Measurements from ENCODE around the gene MRM3. TPM values are rescaled to one million over a fixed set of nuclear protein-coding genes. Genes with fewer than 3 reads are reported as not detected.
A peak's percentile ranks its signal among the peaks of the same experiment; 100 is the strongest.
"Not testable (repeated sequence)": the region's sequence is repeated elsewhere in the genome, so short reads cannot be mapped to it uniquely, and the experiment has no call there.

The MRM3 gene
- total and polyA plus RNA-seq, 10 donors = 13.5 to 23.1 (median 17.1) TPM

- intact Hi-C loops (cut with DNase I; ENCODE audit: low total_unique reads) = no loop called here
- peak; percentile 86 for DNase-seq
- 19 to 48% (median 24%) methylated on average over 30 to 43 of the region's 43 CpGs for WGBS, 5 donors
Observed at GRCh38 chr17:752620-753219, 29.4 kb upstream of the MRM3 start.

GRCh38 chr17:753418-753817, 28.7 kb upstream of the MRM3 start:
- WGBS, 5 donors = 81 to 87% (median 86%) methylated on average over 13 of the region's 13 CpGs
- Histone ChIP-seq H3K9me3 (no peaks in the 10 kb centered on the region), H3K27ac (no peak overlapping the region), H3K27me3 (replicated peaks in 1 of 7) (no peaks in the 10 kb centered on the region), H3K36me3 (peaks cover 0 to 23% (median 15%) of the 10 kb centered on the region in 6 donors), H3K4me3 (no peak overlapping the region), H3K4me1 (peaks cover 11 to 31% (median 24%) of the 10 kb centered on the region in 6 donors)
- intact Hi-C loops (cut with DNase I; ENCODE audit: low total_unique reads) = no loop called here
- TF ChIP-seq, protein P1, sequence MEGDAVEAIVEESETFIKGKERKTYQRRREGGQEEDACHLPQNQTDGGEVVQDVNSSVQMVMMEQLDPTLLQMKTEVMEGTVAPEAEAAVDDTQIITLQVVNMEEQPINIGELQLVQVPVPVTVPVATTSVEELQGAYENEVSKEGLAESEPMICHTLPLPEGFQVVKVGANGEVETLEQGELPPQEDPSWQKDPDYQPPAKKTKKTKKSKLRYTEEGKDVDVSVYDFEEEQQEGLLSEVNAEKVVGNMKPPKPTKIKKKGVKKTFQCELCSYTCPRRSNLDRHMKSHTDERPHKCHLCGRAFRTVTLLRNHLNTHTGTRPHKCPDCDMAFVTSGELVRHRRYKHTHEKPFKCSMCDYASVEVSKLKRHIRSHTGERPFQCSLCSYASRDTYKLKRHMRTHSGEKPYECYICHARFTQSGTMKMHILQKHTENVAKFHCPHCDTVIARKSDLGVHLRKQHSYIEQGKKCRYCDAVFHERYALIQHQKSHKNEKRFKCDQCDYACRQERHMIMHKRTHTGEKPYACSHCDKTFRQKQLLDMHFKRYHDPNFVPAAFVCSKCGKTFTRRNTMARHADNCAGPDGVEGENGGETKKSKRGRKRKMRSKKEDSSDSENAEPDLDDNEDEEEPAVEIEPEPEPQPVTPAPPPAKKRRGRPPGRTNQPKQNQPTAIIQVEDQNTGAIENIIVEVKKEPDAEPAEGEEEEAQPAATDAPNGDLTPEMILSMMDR (IDR thresholded peaks at IDR 0.05 in 8 of 11, conservative IDR thresholded peaks at IDR 0.05 in 3 of 11) = no peak
- no peak for TF ChIP-seq POLR2AphosphoS5 (IDR thresholded peaks at IDR 0.05)
- TF ChIP-seq POLR2A (IDR thresholded peaks at IDR 0.05) = no peak
- no peak for DNase-seq

More at GRCh38 chr17:752620-753219, 29.4 kb upstream of the MRM3 start:
- Histone ChIP-seq H3K9me3 (no peaks in the 10 kb centered on the region), H3K4me3 (peak overlapping the region; percentile 75 to 97 (median 88)), H3K27me3 (replicated peaks in 1 of 7) (no peaks in the 10 kb centered on the region), H3K4me1 (peaks cover 11 to 31% (median 24%) of the 10 kb centered on the region in 6 donors), H3K36me3 (peaks cover 0 to 23% (median 14%) of the 10 kb centered on the region in 6 donors), H3K27ac (peak overlapping the region; percentile 55 to 91 (median 86))
- TF ChIP-seq POLR2AphosphoS5 (IDR thresholded peaks at IDR 0.05) (no peak), POLR2A (IDR thresholded peaks at IDR 0.05) (no peak)
- TF ChIP-seq, protein P1 (IDR thresholded peaks at IDR 0.05 in 8 of 11, conservative IDR thresholded peaks at IDR 0.05 in 3 of 11) = no peak

GRCh38 chr17:755319-755961, 26.7 kb upstream of the MRM3 start:
- H3K27me3 ChIP-seq (replicated peaks in 1 of 7); H3K27ac ChIP-seq; intact Hi-C loops (cut with DNase I; ENCODE audit: low total_unique reads); H3K4me3 ChIP-seq; DNase-seq; H3K9me3 ChIP-seq: not testable (repeated sequence)
- Histone ChIP-seq H3K4me1 (peaks cover 9 to 22% (median 17%) of the 10 kb centered on the region in 6 donors), H3K36me3 (peaks cover 0 to 43% (median 29%) of the 10 kb centered on the region in 6 donors)
- WGBS, 5 donors = 96 to 99% (median 98%) methylated on average over 9 of the region's 9 CpGs

DNA sequence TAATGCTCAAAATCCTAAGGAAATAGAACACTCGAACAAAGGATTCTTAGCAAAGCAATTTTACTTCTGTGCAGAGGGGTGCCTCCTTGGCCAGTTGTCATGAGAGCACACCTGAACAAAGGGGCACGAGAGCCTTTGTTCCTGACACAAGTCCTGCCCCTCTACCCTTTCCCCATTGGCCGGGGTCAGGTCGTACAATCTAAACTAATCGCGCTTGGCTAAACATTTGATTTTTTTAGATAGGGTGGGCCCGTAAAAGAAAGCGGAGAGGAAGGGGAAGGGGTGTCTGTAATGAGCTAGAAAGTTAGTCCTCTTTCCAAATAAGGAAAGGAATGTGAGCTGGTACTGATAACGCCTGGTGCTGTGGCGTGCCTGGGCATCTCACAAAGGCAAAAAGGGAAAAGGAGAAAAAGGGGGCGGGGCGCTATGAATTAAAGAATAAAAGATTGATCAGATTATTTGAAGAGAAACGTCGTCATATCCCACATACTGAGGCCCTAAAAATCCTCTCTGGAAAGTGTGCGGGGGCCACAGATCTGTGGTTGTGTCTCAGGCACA, 26.1 kb upstream of the MRM3 start:
- H3K9me3 ChIP-seq; H3K27ac ChIP-seq; H3K4me3 ChIP-seq; intact Hi-C loops (cut with DNase I; ENCODE audit: low total_unique reads); H3K27me3 ChIP-seq (replicated peaks in 1 of 7): not testable (repeated sequence)
- DNase-seq = peak; percentile 6
- peaks cover 0 to 49% (median 32%) of the 10 kb centered on the region in 6 donors for H3K36me3 ChIP-seq
- 83 to 89% (median 84%) methylated on average over 15 of the region's 15 CpGs for WGBS, 5 donors
- H3K4me1 ChIP-seq = peaks cover 2 to 21% (median 10%) of the 10 kb centered on the region in 6 donors

DNA sequence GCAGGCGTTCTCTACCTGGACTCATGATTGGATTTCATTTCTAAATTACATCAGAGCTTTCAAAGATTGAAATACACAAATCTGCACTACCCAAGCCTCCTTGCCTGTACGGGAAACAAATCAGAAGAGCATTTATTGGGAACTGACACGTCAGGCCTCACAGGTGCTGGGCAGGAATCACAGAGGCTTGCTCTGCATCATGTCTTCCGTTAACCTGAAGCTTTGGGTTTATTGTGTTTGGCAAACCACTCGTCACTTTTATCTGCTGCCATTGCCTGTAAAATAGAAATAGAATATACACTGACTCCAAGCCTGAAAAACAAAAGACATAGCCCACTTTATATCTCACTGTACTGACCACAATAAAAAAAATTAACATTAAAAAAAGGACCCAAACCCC, 22.2 kb upstream of the MRM3 start:
- no peak for TF ChIP-seq POLR2A (IDR thresholded peaks at IDR 0.05)
- TF ChIP-seq POLR2AphosphoS5 (IDR thresholded peaks at IDR 0.05) = no peak
- TF ChIP-seq, protein P1 (IDR thresholded peaks at IDR 0.05 in 8 of 11, conservative IDR thresholded peaks at IDR 0.05 in 3 of 11) = no peak
- Histone ChIP-seq H3K27me3 (replicated peaks in 1 of 7) (no peaks in the 10 kb centered on the region), H3K9me3 (no peaks in the 10 kb centered on the region), H3K27ac (peak overlapping the region in 1 of 8 donors; percentile 17), H3K36me3 (peaks cover 0 to 88% (median 63%) of the 10 kb centered on the region in 6 donors), H3K4me3 (no peak overlapping the region), H3K4me1 (peaks cover 0 to 6% (median 0%) of the 10 kb centered on the region in 6 donors)
- no peak for DNase-seq
- WGBS, 5 donors = 84 to 93% (median 88%) methylated on average over 5 of the region's 5 CpGs
- intact Hi-C loops (cut with DNase I; ENCODE audit: low total_unique reads) = no loop called here

All from spleen (tissue), 11 donors.